Tibial artery (tissue), 4 donors: ENCODE measurements around the gene PTPRR.
A peak's percentile ranks its signal among the peaks of the same experiment; 100 is the strongest.

ENCODE experiments used
- DNase-seq, 2 donors: peaks; one replicate each; pipeline ENCODE4 v3.0.0-alpha.2; 2019
- H3K27ac ChIP-seq, 2 donors: fragments of 200-600 bp; sonication (generic) in 1 of 2; 1 replicate in 1 of 2; 2 replicates in 1 of 2; pipeline ENCODE4 v1.5.1; 2018 to 2019; ENCODE audit warnings: mild to moderate bottlenecking in 1 of 2
- H3K27me3 ChIP-seq, 2 donors: fragments of 200-600 bp; sonication (generic) in 1 of 2; one replicate each; pipeline versions ENCODE4 v1.5.1 to v1.6.0; 2016 to 2019
- H3K36me3 ChIP-seq, 3 donors: fragments of 200-600 bp; sonication (generic) in 2 of 3; one replicate each; pipeline ENCODE4 v1.5.1; 2016 to 2019; ENCODE audit warnings: mild to moderate bottlenecking in 2 of 3
- H3K4me1 ChIP-seq, 4 donors: fragments of 200-600 bp; sonication (generic) in 2 of 4; 1 replicate in 3 of 4; 2 replicates in 1 of 4; pipeline ENCODE4 v1.5.1; 2016 to 2019
- H3K4me3 ChIP-seq, 2 donors: fragments of 200-600 bp; sonication (generic) in 1 of 2; 1 replicate in 1 of 2; 2 replicates in 1 of 2; pipeline ENCODE4 v1.5.1; 2018 to 2019; ENCODE audit warnings: mild to moderate bottlenecking in 2 of 2
- H3K9me3 ChIP-seq, 3 donors: fragments of 200-600 bp; sonication (generic) in 1 of 3; one replicate each; pipeline ENCODE4 v1.5.1; 2016 to 2019
- intact Hi-C: fragments of 100-400 bp; cut with DNase I; formaldehyde crosslinking; loops from one replicate; pipeline ENCODE4 v1.15.0; 2023; ENCODE audit warnings: low total_unique reads
- TF ChIP-seq, protein P1 (sequence below), 2 experiments: fragments of 200-600 bp in 1 of 2; fragments of 450-650 bp in 1 of 2; IDR thresholded peaks; one replicate each; pipeline ENCODE4 v1.5.1; 2017 to 2019; ENCODE audit warnings: antibody characterized with exemption in 2 of 2, mild to moderate bottlenecking in 1 of 2, moderate library complexity in 1 of 2

Gene PTPRR

DNA sequence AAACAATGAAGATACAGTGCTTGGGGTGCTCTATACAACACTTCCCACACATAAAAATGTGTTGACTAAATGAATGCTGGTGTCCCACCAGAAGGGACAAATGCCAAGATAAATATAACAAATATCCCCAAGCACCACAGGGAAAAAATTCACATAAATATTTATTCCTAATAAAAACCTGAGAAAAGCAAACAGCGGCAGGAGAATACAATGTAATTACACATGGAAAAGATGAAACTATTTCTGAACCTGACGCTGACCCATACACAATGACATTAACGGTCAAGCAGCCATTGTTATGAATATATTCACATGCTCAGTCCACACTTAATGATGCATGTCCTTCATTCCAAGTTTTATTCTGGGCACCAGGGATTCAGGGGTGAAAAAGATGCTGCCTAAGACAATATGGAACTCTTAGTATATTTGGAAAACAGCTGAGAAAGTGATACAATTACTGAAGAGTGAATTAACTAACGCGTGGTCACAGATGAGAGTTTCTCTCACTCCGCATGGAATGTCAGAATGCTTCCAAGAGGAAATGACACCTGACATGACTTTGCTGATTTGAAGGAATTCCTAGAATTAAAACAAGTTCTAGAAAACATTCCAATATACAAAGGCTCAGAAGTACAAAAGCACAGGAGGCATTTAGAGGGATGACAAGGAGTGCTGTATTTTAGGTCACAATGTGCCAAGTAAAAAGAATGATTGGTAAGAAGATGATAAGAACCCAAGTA is 27.9 kb upstream of the PTPRR start:
- TF ChIP-seq, protein P1, sequence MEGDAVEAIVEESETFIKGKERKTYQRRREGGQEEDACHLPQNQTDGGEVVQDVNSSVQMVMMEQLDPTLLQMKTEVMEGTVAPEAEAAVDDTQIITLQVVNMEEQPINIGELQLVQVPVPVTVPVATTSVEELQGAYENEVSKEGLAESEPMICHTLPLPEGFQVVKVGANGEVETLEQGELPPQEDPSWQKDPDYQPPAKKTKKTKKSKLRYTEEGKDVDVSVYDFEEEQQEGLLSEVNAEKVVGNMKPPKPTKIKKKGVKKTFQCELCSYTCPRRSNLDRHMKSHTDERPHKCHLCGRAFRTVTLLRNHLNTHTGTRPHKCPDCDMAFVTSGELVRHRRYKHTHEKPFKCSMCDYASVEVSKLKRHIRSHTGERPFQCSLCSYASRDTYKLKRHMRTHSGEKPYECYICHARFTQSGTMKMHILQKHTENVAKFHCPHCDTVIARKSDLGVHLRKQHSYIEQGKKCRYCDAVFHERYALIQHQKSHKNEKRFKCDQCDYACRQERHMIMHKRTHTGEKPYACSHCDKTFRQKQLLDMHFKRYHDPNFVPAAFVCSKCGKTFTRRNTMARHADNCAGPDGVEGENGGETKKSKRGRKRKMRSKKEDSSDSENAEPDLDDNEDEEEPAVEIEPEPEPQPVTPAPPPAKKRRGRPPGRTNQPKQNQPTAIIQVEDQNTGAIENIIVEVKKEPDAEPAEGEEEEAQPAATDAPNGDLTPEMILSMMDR (IDR thresholded peaks at IDR 0.05) = no peak
- Histone ChIP-seq H3K27me3 (no peaks in the 10 kb centered on the region), H3K4me1 (peaks cover 0 to 16% (median 0%) of the 10 kb centered on the region in 4 donors), H3K36me3 (no peaks in the 10 kb centered on the region), H3K27ac (peak overlapping the region in 1 of 2 donors; percentile 18), H3K9me3 (no peaks in the 10 kb centered on the region), H3K4me3 (no peak overlapping the region)
- intact Hi-C loops = no loop called here
- no peak for DNase-seq

DNA sequence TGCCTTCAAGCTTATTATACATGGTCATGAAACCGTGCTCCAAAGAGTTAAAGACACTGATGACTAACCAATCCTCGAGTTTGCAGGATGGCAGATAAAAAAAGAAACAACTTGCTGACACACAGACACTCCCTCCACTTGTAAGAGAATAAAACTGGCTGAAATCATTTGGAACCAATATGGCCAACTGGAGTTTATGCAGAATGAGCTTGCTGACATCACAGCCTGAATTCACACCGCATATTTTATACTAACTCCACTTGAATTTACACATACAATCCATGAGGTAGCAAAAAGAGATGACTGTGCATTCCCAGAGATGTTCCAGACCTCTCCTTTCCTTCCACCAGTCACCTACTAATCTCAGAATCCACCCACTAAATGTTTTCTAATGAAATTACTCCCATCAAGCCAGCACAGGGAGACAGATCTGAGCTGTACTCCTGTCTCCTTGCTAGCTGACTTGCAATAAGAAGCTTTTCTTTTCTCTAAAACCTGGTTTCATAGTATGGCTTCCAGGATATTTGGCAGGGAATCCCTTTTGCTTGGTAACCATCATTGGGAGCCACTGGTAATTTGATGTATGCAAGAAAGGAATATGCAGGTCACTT is 15.8 kb upstream of the PTPRR start:
- intact Hi-C loops = no loop called here
- no peaks in the 10 kb centered on the region for H3K36me3 ChIP-seq
- H3K9me3 ChIP-seq = no peaks in the 10 kb centered on the region
- no peak overlapping the region for H3K4me3 ChIP-seq
- peaks cover 0 to 2% of the 10 kb centered on the region in 2 donors for H3K27me3 ChIP-seq
- TF ChIP-seq, protein P1 (IDR thresholded peaks at IDR 0.05) = no peak
- H3K4me1 ChIP-seq = no peaks in the 10 kb centered on the region
- H3K27ac ChIP-seq = no peak overlapping the region
- no peak for DNase-seq

DNA sequence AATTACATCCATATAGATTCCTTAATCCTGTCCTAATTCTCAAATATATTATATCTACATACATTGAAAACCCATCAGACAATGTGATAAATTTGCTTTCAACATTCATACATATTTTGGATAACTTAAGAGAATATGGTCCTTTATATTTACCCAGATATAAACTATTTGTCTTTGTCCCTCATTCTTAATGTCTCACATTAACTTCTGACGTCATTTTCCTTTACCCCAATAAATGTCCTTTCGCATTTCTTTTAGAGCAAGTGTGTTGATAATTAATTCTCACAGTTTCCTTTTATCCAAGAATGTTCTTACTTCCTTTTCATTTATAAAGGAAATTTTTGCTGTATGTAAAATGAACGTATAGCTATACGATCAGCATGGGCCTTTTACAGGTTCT is 12.6 kb upstream of the PTPRR start:
- no peaks in the 10 kb centered on the region for H3K27me3 ChIP-seq

DNA sequence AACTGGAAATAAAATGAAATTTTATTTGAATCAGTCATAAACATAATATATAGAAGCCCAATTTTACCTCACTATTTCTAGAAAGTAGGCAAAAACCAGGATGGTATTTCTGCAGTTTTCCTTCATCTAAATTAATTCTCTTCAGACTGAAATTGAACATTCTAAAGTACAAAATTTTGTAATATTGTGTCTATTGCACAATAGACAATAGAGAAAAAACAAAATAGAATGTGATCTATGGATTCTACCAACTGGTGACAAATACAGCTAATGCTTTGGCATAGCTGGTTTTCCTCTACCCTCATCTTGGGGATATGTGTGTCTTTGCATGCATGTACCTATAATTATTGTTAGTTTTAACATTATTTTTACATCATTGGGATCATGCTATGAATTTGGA is 8.5 kb upstream of the PTPRR start:
- intact Hi-C loops = no loop called here
- H3K27me3 ChIP-seq = no peaks in the 10 kb centered on the region
- no peak overlapping the region for H3K27ac ChIP-seq
- H3K4me1 ChIP-seq = no peaks in the 10 kb centered on the region
- no peaks in the 10 kb centered on the region for H3K9me3 ChIP-seq
- no peaks in the 10 kb centered on the region for H3K36me3 ChIP-seq
- no peak for DNase-seq
- TF ChIP-seq, protein P1 (IDR thresholded peaks at IDR 0.05) = no peak
- no peak overlapping the region for H3K4me3 ChIP-seq

More for the DNA sequence above, 12.6 kb upstream of the PTPRR start:
- Histone ChIP-seq H3K9me3 (no peaks in the 10 kb centered on the region), H3K36me3 (no peaks in the 10 kb centered on the region), H3K4me3 (no peak overlapping the region), H3K4me1 (no peaks in the 10 kb centered on the region), H3K27ac (no peak overlapping the region)
- no peak for DNase-seq
- intact Hi-C loops = no loop called here
- TF ChIP-seq, protein P1 (IDR thresholded peaks at IDR 0.05) = no peak

DNA sequence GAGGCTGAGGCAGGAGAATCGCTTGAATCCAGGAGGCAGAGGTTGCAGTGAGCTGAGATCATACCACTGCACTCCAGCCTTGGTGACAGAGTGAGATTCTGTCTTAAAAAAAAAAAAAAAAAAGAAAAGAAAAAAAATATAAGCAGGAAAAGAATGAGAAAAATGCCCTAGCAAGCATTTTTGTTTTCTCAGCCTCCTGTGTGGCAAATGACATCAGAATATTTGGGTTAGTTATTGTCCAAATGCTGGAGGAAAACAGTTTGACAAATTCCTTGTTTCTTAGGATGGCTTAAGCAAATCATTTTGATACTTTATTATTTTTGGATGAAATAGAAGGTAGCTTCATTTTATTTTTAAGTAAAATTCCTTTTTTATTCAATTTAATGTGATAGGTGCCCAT is 7.5 kb upstream of the PTPRR start:
- Histone ChIP-seq H3K4me3 (no peak overlapping the region), H3K4me1 (no peaks in the 10 kb centered on the region), H3K36me3 (no peaks in the 10 kb centered on the region), H3K9me3 (no peaks in the 10 kb centered on the region), H3K27ac (no peak overlapping the region), H3K27me3 (no peaks in the 10 kb centered on the region)
- intact Hi-C loops = no loop called here
- TF ChIP-seq, protein P1 (IDR thresholded peaks at IDR 0.05) = no peak
- DNase-seq = no peak
